CD4-positive, alpha-beta T cell (primary cell): ENCODE data around the gene CHST12. TPM values are rescaled to one million over a fixed set of nuclear protein-coding genes. Genes with fewer than 3 reads are reported as not detected.
"Not testable (repeated sequence)": the region's sequence is repeated elsewhere in the genome, so short reads cannot be mapped to it uniquely, and the experiment has no call there.

Experiments
- ATAC-seq: fragments of 200-7000 bp; cut with Tn5 transposase; one replicate; pipeline ENCODE4 v1.10.0; 2022; ENCODE audit warnings: mild to moderate bottlenecking; ENCODE audit not compliant: poor library complexity
- CTCF ChIA-PET: fragments of 350-600 bp; sonication (Branson Sonifier 250); formaldehyde crosslinking; loops from one replicate; lab custom pipeline; 2021; ENCODE audit warnings: antibody characterized with exemption, inconsistent platforms; lab: Charles Lee
- POLR2A ChIA-PET: fragments of 350-600 bp; sonication (Branson Sonifier 250); formaldehyde crosslinking; loops from one replicate; lab custom pipeline; 2021; ENCODE audit warnings: antibody characterized with exemption, inconsistent platforms; lab: Charles Lee
- DNase-seq, 14 experiments: peaks; one replicate each; pipeline ENCODE4 v3.0.0-alpha.2; 2013 to 2020; ENCODE audit warnings: mixed read lengths in 2 of 14
- H3K27ac ChIP-seq, 2 donors: one replicate each; pipeline versions ENCODE4 v1.5.1 to v1.7.0; 2013; ENCODE audit warnings: low read length in 2 of 2, low read depth in 1 of 2, mild to moderate bottlenecking in 1 of 2
- H3K27me3 ChIP-seq, 2 experiments: 1 replicate in 1 of 2; 2 replicates in 1 of 2; pipeline versions ENCODE4 v1.6.1 to v1.7.0; 2013; ENCODE audit warnings: low read length in 2 of 2, control low read depth in 1 of 2, mild to moderate bottlenecking in 1 of 2, moderate library complexity in 1 of 2; ENCODE audit not compliant: insufficient read depth in 2 of 2, control insufficient read depth in 1 of 2
- H3K36me3 ChIP-seq: one replicate; pipeline ENCODE4 v1.6.1; 2013; ENCODE audit warnings: low read length, control low read depth; ENCODE audit not compliant: insufficient read depth
- H3K4me1 ChIP-seq: one replicate; pipeline ENCODE4 v1.6.1; 2013; ENCODE audit warnings: low read length, control low read depth; ENCODE audit not compliant: insufficient read depth
- H3K4me3 ChIP-seq: one replicate; pipeline ENCODE4 v1.5.1; 2013; ENCODE audit warnings: mild to moderate bottlenecking, low read length, moderate library complexity
- H3K9me3 ChIP-seq, 2 experiments: 1 replicate in 1 of 2; 2 replicates in 1 of 2; pipeline versions ENCODE4 v1.6.1 to v1.7.0; 2013; ENCODE audit warnings: low read length in 2 of 2, mild to moderate bottlenecking in 2 of 2, control low read depth in 1 of 2, moderate library complexity in 1 of 2; ENCODE audit not compliant: control insufficient read depth in 1 of 2, insufficient read depth in 1 of 2
- H3K27ac Mint-ChIP-seq: one replicate; pipeline ENCODE4 v1.8.0; 2020; ENCODE audit warnings: mixed read lengths
- H3K27me3 Mint-ChIP-seq: one replicate; pipeline ENCODE4 v1.8.0; 2021; ENCODE audit warnings: mixed read lengths
- H3K36me3 Mint-ChIP-seq: one replicate; pipeline ENCODE4 v1.8.0; 2021; ENCODE audit warnings: low read depth, mixed read lengths
- H3K4me1 Mint-ChIP-seq: one replicate; pipeline ENCODE4 v1.8.0; 2021; ENCODE audit warnings: low read depth, mixed read lengths
- H3K4me3 Mint-ChIP-seq: one replicate; pipeline ENCODE4 v1.8.0; 2020; ENCODE audit warnings: mild to moderate bottlenecking, mixed read lengths
- H3K9me3 Mint-ChIP-seq: one replicate; pipeline ENCODE4 v1.8.0; 2020; ENCODE audit warnings: mixed read lengths
- CTCF ChIP-seq: fragments of 200-600 bp; IDR thresholded peaks from one replicate; pipeline ENCODE4 v1.8.0; 2022; ENCODE audit warnings: antibody characterized with exemption, mild to moderate bottlenecking
- intact Hi-C, 2 experiments: fragments of 100-400 bp; cut with DNase I in 1 of 2; cut with micrococcal nuclease in 1 of 2; formaldehyde crosslinking; loops; one replicate each; pipeline versions ENCODE4 v1.15.1 to v1.9.0; 2023 to 2025; cut with DNase I, micrococcal nuclease
- total RNA-seq, 174 experiments: library from RNA in 2 of 174; stranded (reverse) in 2 of 174; gene quantifications; one replicate each; pipeline ENCODE4 v1.2.3 and lab custom pipeline; 2021 to 2026

The CHST12 gene
- total RNA-seq, 2 experiments from 2014 or later: 6.6 to 8.6 TPM

- Mint-ChIP-seq H3K36me3 (no peaks in the 10 kb centered on the region), H3K27ac (no peak overlapping the region), H3K9me3 (no peaks in the 10 kb centered on the region), H3K4me3 (no peak overlapping the region), H3K27me3 (no peaks in the 10 kb centered on the region), H3K4me1 (no peaks in the 10 kb centered on the region)
- no peaks in the 10 kb centered on the region for H3K4me1 ChIP-seq
- ChIA-PET POLR2A (no interaction called here), CTCF (no interaction called here)
- no peak for TF ChIP-seq CTCF
- H3K4me3 ChIP-seq: no peak overlapping the region
- no peak for DNase-seq
- ATAC-seq: no peak
- no peaks in the 10 kb centered on the region for H3K36me3 ChIP-seq
- no peak overlapping the region for H3K27ac ChIP-seq
- peaks cover 0 to 5% of the 10 kb centered on the region in 2 experiments for H3K9me3 ChIP-seq
- intact Hi-C loops: no loop called here
- no peaks in the 10 kb centered on the region for H3K27me3 ChIP-seq
These were observed 15.3 kb upstream of the CHST12 start for GRCh38 chr7:2387897-2388636.

- TF ChIP-seq CTCF: no peak
- ChIA-PET POLR2A (no interaction called here), CTCF (no interaction called here)
- ATAC-seq (no peak), DNase-seq (no peak)
- peaks cover 0 to 5% of the 10 kb centered on the region in 2 experiments for H3K9me3 ChIP-seq
- H3K27ac Mint-ChIP-seq: no peak overlapping the region
- intact Hi-C loops: no loop called here
- H3K4me1 ChIP-seq: no peaks in the 10 kb centered on the region
- H3K4me3 ChIP-seq: no peak overlapping the region
- H3K9me3 Mint-ChIP-seq: no peaks in the 10 kb centered on the region
- H3K36me3 Mint-ChIP-seq: no peaks in the 10 kb centered on the region
- H3K27me3 Mint-ChIP-seq: no peaks in the 10 kb centered on the region
- H3K4me1 Mint-ChIP-seq: no peaks in the 10 kb centered on the region
- H3K36me3 ChIP-seq: no peaks in the 10 kb centered on the region
- H3K4me3 Mint-ChIP-seq: no peak overlapping the region
- no peaks in the 10 kb centered on the region for H3K27me3 ChIP-seq
- H3K27ac ChIP-seq: no peak overlapping the region
These were observed 14.8 kb upstream of the CHST12 start for GRCh38 chr7:2388637-2388954.

GRCh38 chr7:2390020-2390816 lies 13.2 kb upstream of the CHST12 start:
- H3K9me3 Mint-ChIP-seq, DNase-seq, H3K4me3 ChIP-seq, H3K27ac ChIP-seq, POLR2A ChIA-PET, H3K27me3 Mint-ChIP-seq, CTCF ChIA-PET, H3K27me3 ChIP-seq, H3K4me3 Mint-ChIP-seq, H3K4me1 ChIP-seq, H3K36me3 ChIP-seq, H3K36me3 Mint-ChIP-seq, H3K4me1 Mint-ChIP-seq, ATAC-seq, H3K9me3 ChIP-seq, H3K27ac Mint-ChIP-seq: not testable (repeated sequence)
- intact Hi-C loops: loop anchor here in 1 of 2 experiments (5.0 kb wide), 1 partner anchor 293 kb away; no protein-coding TSS in a partner anchor
